ENCODE data around the gene MRPS34.

MRPS34 gene

GRCh38 chr16:1768767-1769401, 4.0 kb downstream of the MRPS34 start:
- Histone ChIP-seq H3K36me3 (ENCODE audit: insufficient read depth, low read length) (peaks cover 59% of the 10 kb centered on the region), H2AFZ (ENCODE audit: low read depth, low read length) (no peak overlapping the region), H3K27me3 (ENCODE audit: insufficient read depth, low read length) (no peaks in the 10 kb centered on the region)

GRCh38 chr16:1768061-1768766, 4.7 kb downstream of the MRPS34 start:
- Histone ChIP-seq H3K36me3 (ENCODE audit: insufficient read depth, low read length) (peaks cover 63% of the 10 kb centered on the region), H3K27me3 (ENCODE audit: insufficient read depth, low read length) (no peaks in the 10 kb centered on the region), H2AFZ (ENCODE audit: low read depth, low read length) (no peak overlapping the region), H3K9me3 (ENCODE audit: low read length) (no peaks in the 10 kb centered on the region), H3K4me3 (ENCODE audit: low read length) (no peak overlapping the region), H3K4me1 (ENCODE audit: insufficient read depth, low read length) (peaks cover 8% of the 10 kb centered on the region)

More at GRCh38 chr16:1768767-1769401, 4.0 kb downstream of the MRPS34 start:
- Histone ChIP-seq H3K4me3 (ENCODE audit: low read length) (no peak overlapping the region), H3K4me1 (ENCODE audit: insufficient read depth, low read length) (peaks cover 10% of the 10 kb centered on the region), H3K9me3 (ENCODE audit: low read length) (no peaks in the 10 kb centered on the region)

- Histone ChIP-seq H3K36me3 (ENCODE audit: insufficient read depth, low read length) (peaks cover 70% of the 10 kb centered on the region), H2AFZ (ENCODE audit: low read depth, low read length) (no peak overlapping the region), H3K4me1 (ENCODE audit: insufficient read depth, low read length) (peaks cover 7% of the 10 kb centered on the region), H3K27me3 (ENCODE audit: insufficient read depth, low read length) (no peaks in the 10 kb centered on the region), H3K9me3 (ENCODE audit: low read length) (no peaks in the 10 kb centered on the region), H3K4me3 (ENCODE audit: low read length) (no peak overlapping the region)
These were observed 5.6 kb downstream of the MRPS34 start for GRCh38 chr16:1767116-1767994.

- Histone ChIP-seq H3K36me3 (ENCODE audit: insufficient read depth, low read length) (peaks cover 76% of the 10 kb centered on the region), H3K27me3 (ENCODE audit: insufficient read depth, low read length) (no peaks in the 10 kb centered on the region), H3K9me3 (ENCODE audit: low read length) (no peaks in the 10 kb centered on the region), H2AFZ (ENCODE audit: low read depth, low read length) (no peak overlapping the region), H3K4me3 (ENCODE audit: low read length) (no peak overlapping the region), H3K4me1 (ENCODE audit: insufficient read depth, low read length) (peaks cover under 1% of the 10 kb centered on the region)
These were observed 6.2 kb downstream of the MRPS34 start for GRCh38 chr16:1766701-1767100.

DNA sequence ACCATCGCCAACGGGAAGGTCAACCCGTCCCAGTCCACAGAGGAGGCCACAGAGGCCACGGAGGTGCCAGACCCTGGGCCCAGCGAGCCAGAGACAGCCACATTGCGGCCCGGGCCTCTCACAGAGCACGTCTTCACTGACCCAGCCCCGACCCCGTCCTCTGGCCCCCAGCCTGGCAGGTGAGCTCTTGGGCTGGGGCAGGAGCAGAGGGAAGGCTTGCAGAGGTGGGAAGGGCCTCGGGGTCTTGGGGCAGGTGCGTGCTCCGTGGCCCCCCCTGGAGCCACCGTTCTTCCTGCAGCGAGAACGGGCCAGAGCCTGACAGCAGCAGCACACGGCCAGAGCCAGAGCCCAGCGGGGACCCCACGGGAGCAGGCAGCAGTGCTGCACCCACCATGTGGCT, 6.7 kb downstream of the MRPS34 start:
- Histone ChIP-seq H3K36me3 (ENCODE audit: insufficient read depth, low read length) (peaks cover 76% of the 10 kb centered on the region), H3K4me3 (ENCODE audit: low read length) (no peak overlapping the region), H3K9me3 (ENCODE audit: low read length) (no peaks in the 10 kb centered on the region), H3K27me3 (ENCODE audit: insufficient read depth, low read length) (no peaks in the 10 kb centered on the region), H2AFZ (ENCODE audit: low read depth, low read length) (no peak overlapping the region), H3K4me1 (ENCODE audit: insufficient read depth, low read length) (no peaks in the 10 kb centered on the region)

- Histone ChIP-seq H3K27me3 (ENCODE audit: insufficient read depth, low read length) (no peaks in the 10 kb centered on the region), H2AFZ (ENCODE audit: low read depth, low read length) (no peak overlapping the region), H3K4me3 (ENCODE audit: low read length) (no peak overlapping the region), H3K9me3 (ENCODE audit: low read length) (no peaks in the 10 kb centered on the region), H3K36me3 (ENCODE audit: insufficient read depth, low read length) (peaks cover 80% of the 10 kb centered on the region), H3K4me1 (ENCODE audit: insufficient read depth, low read length) (no peaks in the 10 kb centered on the region)
These were observed 7.1 kb downstream of the MRPS34 start for GRCh38 chr16:1765826-1766225.

GRCh38 chr16:1764971-1765370, 8.0 kb downstream of the MRPS34 start:
- H2AFZ ChIP-seq (ENCODE audit: low read depth, low read length), result no peak overlapping the region
- H3K4me3 ChIP-seq (ENCODE audit: low read length), result no peak overlapping the region
- H3K27me3 ChIP-seq (ENCODE audit: insufficient read depth, low read length), result no peaks in the 10 kb centered on the region
- no peaks in the 10 kb centered on the region for H3K4me1 ChIP-seq (ENCODE audit: insufficient read depth, low read length)
- peaks cover 83% of the 10 kb centered on the region for H3K36me3 ChIP-seq (ENCODE audit: insufficient read depth, low read length)
- no peaks in the 10 kb centered on the region for H3K9me3 ChIP-seq (ENCODE audit: low read length)

DNA sequence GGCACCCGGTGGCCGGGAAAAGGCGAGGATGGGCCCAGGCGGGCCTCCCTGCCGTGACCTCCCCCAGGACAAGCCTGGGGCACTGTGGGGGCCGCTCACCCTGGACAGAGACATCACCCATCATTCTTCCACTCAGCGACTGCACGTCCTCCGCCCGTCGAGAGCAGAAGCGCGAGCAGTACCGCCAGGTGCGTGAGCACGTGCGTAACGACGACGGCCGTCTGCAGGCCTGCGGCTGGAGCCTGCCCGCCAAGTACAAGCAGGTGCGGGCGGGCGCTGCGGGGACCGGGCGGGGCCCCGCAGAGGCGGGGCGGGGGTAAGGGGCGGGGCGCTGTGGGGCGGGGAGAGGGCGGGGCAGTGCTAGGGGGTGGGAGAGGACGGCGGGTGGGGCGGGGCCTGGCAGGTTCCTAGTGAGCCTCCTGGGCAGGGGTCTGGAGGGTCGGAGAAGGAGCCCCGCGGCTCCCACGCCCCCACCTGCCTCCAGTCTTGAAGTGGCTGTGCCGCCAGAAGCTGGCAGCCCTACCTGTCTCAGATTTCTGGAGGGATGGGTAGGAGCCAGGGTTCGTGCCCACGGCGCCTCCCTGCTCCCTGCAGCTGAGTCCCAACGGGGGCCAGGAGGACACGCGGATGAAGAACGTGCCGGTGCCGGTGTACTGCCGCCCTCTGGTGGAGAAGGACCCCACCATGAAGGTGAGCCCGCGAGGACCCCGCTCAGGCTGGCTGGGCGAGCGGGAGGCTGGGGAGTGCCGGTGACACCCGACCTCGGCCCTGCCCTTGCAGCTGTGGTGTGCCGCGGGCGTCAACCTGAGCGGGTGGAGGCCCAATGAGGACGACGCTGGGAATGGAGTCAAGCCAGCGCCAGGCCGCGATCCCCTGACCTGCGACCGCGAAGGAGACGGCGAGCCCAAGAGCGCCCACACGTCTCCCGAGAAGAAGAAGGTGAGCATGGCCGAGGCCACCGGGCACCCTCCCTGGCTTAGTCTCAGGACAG, 9.1 kb downstream of the MRPS34 start:
- Histone ChIP-seq H3K4me3 (ENCODE audit: low read length) (no peak overlapping the region), H3K4me1 (ENCODE audit: insufficient read depth, low read length) (no peaks in the 10 kb centered on the region), H2AFZ (ENCODE audit: low read depth, low read length) (no peak overlapping the region), H3K36me3 (ENCODE audit: insufficient read depth, low read length) (peaks cover 79% of the 10 kb centered on the region), H3K27me3 (ENCODE audit: insufficient read depth, low read length) (no peaks in the 10 kb centered on the region), H3K9me3 (ENCODE audit: low read length) (no peaks in the 10 kb centered on the region)

- Histone ChIP-seq H3K9me3 (ENCODE audit: low read length) (no peaks in the 10 kb centered on the region), H3K4me3 (ENCODE audit: low read length) (no peak overlapping the region), H2AFZ (ENCODE audit: low read depth, low read length) (no peak overlapping the region), H3K4me1 (ENCODE audit: insufficient read depth, low read length) (no peaks in the 10 kb centered on the region), H3K27me3 (ENCODE audit: insufficient read depth, low read length) (no peaks in the 10 kb centered on the region), H3K36me3 (ENCODE audit: insufficient read depth, low read length) (peaks cover 78% of the 10 kb centered on the region)
These were observed 9.9 kb downstream of the MRPS34 start for GRCh38 chr16:1762879-1763520.

DNA sequence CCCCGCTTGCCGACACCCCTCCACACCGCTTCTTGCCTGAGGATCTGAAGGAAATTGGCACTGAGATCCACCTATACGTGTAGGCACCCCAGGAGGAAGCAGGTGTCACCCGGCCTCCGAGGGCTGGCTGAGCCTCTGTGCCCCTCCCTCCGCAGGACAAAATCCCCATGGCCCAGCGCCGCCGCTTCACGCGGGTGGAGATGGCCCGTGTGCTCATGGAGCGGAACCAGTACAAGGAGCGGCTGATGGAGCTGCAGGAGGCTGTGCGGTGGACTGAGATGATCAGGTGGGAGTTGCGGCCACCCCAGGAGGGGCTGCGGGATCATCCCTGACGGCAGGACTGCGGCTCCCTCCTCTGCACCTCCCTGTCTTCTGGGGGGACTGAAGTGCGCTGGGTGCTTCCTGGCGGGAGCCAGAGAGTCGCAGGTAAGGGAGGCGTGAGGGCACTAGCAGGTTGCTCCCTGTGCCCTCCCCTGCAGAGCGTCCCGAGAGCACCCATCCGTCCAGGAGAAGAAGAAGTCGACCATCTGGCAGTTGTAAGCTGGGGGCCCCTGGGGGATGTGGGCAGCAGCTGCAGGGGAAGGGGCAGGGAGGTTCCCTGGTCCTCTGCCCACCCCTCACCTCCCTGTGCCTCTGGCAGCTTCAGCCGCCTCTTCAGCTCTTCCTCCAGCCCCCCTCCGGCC, 10.6 kb downstream of the MRPS34 start:
- H3K9me3 ChIP-seq (ENCODE audit: low read length), result no peaks in the 10 kb centered on the region
- no peak overlapping the region for H3K4me3 ChIP-seq (ENCODE audit: low read length)
- H3K27me3 ChIP-seq (ENCODE audit: insufficient read depth, low read length), result no peaks in the 10 kb centered on the region
- no peaks in the 10 kb centered on the region for H3K4me1 ChIP-seq (ENCODE audit: insufficient read depth, low read length)
- peaks cover 72% of the 10 kb centered on the region for H3K36me3 ChIP-seq (ENCODE audit: insufficient read depth, low read length)
- no peak overlapping the region for H2AFZ ChIP-seq (ENCODE audit: low read depth, low read length)

DNA sequence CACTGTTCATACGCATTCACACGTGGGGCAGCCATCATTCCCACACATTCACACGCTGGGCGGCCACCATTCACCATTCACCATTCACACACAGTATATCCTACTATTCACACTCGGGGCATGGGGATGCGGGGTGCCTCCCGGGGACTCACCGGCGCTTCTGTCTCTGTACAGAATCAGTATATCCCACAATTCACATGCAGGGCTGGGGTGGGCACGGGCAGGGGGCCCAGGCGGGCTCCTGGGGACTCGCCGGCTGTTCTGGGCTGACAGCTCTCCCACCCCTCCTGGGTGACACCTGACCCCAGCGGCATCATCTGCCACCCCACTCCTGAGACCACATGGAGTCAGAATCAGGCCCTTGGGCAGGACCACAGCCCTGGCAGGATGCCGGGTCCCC, 11.2 kb downstream of the MRPS34 start:
- Histone ChIP-seq H3K4me1 (ENCODE audit: insufficient read depth, low read length) (no peaks in the 10 kb centered on the region), H3K4me3 (ENCODE audit: low read length) (no peak overlapping the region), H2AFZ (ENCODE audit: low read depth, low read length) (no peak overlapping the region), H3K27me3 (ENCODE audit: insufficient read depth, low read length) (no peaks in the 10 kb centered on the region), H3K36me3 (ENCODE audit: insufficient read depth, low read length) (peaks cover 66% of the 10 kb centered on the region), H3K9me3 (ENCODE audit: low read length) (no peaks in the 10 kb centered on the region)

Measured in neuron (in vitro differentiated cells).